ENCODE results near the gene ROBO1. TPM values are rescaled to one million over a fixed set of nuclear protein-coding genes. Genes with fewer than 3 reads are reported as not detected.

Gene ROBO1
- total RNA-seq, 1 donor from 2014 or later: 31.7 TPM

DNA sequence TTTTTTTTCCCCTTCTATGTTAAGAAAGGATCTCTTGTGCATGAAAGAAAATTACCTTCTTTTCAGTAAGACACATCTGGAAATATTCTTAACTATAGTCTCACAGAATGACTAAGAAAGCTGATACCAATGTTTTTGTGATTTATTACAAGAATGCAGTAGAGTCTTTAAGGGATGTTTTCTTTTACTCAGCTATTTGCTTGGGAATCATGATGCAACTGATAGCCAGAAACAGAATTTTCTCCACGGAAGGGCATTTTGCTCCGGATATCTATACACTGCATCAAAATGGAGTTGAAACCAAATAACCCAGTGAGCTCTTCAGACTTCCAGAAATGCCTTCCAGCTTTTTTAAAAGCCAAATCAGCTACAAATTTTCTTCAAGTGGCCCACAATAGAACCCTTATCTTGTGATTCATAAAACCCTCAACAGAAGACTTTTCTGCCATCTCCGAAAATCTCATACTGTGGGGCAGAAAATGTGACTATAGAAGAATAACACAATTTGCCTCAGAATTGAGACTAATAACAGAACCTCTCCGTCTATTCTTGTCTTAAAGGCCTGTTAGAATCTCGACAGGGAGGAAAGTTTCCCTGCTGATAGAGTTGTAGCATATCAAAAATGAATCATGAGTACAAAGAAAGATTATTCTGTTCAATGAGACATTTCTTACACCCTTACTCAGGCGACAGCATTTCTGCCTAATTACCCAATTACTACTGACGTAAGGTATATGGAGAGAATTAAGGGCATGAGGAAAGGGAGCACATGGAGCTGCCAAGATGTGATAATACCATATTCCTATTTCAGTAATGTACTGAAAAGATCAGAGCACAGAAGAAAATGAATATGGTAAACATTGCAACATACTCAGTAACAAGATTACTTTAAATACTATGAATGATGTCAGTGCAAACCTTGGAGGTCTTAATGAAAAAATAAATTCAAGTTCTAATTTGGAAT is 900.1 kb downstream of the ROBO1 start:
- ATAC-seq (no peak), DNase-seq (ENCODE audit: low spot score) (no peak)
- intact Hi-C loops (cut with DNase I): no loop called here

DNA sequence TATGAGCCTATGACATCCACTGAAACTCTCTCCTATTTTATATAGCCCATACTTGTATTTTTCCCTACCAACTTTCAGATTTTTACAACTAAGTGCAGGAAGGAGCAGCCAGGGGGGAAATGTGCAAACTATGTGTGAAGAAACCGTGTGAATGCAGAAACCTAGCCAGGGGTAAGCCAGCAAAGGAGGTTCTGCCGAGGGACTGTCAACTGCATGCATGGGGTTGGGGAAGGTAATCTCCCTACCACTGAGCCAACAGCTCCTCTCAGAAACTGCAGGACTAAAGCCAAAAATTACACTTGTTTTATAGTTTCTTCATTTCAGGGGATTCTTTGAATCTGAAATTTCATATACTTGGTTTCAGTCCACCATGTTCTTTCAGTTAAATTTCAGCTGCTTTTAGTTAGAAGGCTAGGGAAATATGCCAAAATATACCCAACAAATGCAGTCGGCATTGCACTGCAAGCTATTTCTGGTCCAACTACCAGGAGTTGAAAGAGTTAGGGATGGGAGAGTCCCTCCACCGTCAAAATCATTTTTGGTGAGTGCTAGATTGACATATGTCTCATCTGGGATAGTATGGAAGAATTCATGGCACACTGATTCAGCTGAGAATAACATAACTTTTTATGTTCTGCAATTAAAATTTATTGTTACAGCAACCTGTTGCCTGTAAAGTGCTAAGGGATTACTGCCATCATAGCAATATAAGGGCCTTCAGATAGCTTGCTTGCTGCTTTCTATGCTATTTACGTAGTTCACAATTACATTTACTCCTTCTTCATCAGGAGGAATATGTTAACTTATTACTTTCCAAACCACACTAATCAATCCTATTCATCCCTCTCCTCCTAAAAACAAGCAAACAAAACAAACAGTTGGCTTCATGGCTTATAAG is 904.2 kb downstream of the ROBO1 start:
- ATAC-seq (no peak), DNase-seq (ENCODE audit: low spot score) (no peak)
- intact Hi-C loops (cut with DNase I): no loop called here

DNA sequence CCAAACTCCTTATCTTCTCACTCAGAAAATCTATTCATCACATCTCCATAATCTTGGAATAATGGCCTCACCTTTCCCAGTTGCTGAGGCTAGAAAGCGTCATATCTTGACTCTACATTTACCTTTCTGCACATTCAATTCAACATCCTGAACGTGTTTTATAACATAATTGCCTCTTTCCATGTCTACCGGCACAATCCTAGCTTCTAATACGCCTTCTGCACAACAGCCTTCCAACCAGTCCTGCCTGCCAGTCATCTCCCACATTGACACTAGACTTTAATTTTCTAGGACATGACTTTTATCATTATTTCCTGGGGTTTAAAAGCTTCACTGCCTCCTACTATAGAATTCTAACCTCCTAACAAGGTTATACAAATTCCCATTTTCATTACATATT is 906.6 kb downstream of the ROBO1 start:
- intact Hi-C loops (cut with DNase I): no loop called here
- no peak for DNase-seq (ENCODE audit: low spot score)

DNA sequence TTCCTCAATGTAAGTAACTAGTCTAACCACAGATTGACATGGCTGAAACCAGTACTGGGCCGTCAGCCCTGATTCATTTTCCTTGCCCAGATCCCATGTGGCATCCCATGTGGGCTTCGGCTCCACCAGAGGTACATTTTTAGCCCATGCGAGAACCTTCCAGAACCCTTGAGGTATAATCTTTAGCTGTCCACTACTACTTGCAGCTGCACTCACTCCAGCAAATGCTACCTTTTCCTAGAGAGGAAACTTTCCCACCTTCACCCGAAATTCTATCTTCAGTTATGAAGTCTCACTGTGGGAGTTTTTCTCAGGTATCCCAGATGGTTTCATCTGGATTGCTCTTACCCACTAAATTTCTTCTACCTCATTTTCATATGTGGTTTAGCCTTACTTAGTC is 907.2 kb downstream of the ROBO1 start:
- no peak for ATAC-seq
- no peak for DNase-seq (ENCODE audit: low spot score)
- intact Hi-C loops (cut with DNase I): no loop called here

More for the DNA sequence above, 906.6 kb downstream of the ROBO1 start:
- ATAC-seq: no peak

DNA sequence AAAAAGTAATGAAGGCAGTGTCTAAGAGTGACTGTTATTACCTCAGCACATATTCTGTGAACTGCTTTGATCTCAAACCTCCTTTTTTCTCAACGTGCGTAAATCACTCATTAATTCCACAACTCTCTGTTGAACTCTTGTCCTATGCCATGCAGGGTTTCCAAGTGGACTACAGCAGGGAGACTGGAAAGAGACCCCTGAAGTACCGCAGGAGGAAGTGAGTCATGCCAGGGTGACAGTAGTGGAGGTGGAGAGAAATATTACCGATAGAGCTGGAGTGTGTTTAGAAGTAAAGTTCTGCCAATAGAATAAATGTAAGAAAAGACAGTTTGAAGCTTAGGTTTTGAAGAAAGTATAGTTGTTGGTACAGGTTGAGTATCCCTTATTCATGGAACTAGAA is 908.9 kb downstream of the ROBO1 start:
- DNase-seq (ENCODE audit: low spot score) (no peak), ATAC-seq (no peak)
- intact Hi-C loops (cut with DNase I): no loop called here

DNA sequence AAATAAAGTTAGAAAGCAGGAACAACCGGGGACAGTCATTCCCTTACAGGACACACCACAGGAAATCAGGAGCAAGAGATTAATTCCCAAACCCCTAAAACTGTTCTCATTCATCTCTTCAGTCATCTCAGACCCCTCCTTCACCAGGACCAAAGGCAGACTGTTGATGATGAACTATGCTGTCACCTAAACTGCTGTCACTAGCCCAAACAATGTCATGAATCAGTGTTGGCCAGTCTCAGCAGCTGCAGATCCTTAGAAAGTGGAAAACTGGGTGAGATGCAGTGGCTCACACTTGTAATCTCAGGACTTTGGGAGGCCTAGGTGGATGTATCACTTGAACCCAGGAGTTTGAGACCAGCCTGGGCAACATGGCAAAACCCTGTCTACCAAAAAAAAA is 909.6 kb downstream of the ROBO1 start:
- intact Hi-C loops (cut with DNase I): no loop called here
- ATAC-seq (no peak), DNase-seq (ENCODE audit: low spot score) (no peak)

DNA sequence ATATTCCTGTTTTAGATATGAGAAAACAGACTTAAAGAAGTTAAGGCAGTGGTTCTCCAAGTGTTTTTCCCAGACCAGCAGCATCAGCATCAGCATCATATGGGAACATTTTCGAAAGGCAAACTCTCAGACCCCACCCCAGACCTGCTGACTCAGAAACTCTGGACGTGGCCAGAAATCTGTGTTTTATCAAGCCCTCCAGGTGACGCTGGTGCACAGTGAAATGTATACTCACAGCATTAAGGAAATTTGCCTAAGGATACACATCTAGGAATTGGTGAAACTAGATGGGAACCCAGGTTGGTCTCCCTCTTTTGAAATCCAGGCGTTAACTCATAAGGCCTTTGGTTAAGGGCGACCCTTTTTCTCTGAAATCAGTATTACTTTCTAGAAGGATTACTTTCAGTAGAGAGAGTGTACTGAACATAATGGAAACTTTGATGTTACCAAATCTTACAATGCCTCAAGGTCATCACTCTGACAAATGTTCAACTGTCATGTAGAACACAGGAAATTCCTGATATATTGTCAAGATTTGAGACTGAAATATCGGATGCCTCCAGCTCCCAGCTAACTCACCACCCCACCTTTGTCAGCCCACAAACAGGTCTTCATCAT is 910.2 kb downstream of the ROBO1 start:
- DNase-seq (ENCODE audit: low spot score) (no peak), ATAC-seq (no peak)
- intact Hi-C loops (cut with DNase I): no loop called here

GRCh38 chr3:78856164-78856563 is 911.6 kb downstream of the ROBO1 start:
- DNase-seq (ENCODE audit: low spot score): no peak
- intact Hi-C loops (cut with DNase I): no loop called here

GRCh38 chr3:78855190-78855589 is 912.6 kb downstream of the ROBO1 start:
- ATAC-seq (no peak), DNase-seq (ENCODE audit: low spot score) (no peak)
- intact Hi-C loops (cut with DNase I): no loop called here

More at GRCh38 chr3:78856164-78856563, 911.6 kb downstream of the ROBO1 start:
- ATAC-seq: no peak

GRCh38 chr3:78848392-78849288 is 919.2 kb downstream of the ROBO1 start:
- intact Hi-C loops (cut with DNase I): no loop called here
- ATAC-seq: no peak

GRCh38 chr3:78847603-78848002 is 920.2 kb downstream of the ROBO1 start:
- no peak for ATAC-seq
- intact Hi-C loops (cut with DNase I): no loop called here
- DNase-seq (ENCODE audit: low spot score): no peak

More at GRCh38 chr3:78848392-78849288, 919.2 kb downstream of the ROBO1 start:
- no peak for DNase-seq (ENCODE audit: low spot score)

GRCh38 chr3:78847203-78847602 is 920.6 kb downstream of the ROBO1 start:
- ATAC-seq (no peak), DNase-seq (ENCODE audit: low spot score) (no peak)
- intact Hi-C loops (cut with DNase I): no loop called here

DNA sequence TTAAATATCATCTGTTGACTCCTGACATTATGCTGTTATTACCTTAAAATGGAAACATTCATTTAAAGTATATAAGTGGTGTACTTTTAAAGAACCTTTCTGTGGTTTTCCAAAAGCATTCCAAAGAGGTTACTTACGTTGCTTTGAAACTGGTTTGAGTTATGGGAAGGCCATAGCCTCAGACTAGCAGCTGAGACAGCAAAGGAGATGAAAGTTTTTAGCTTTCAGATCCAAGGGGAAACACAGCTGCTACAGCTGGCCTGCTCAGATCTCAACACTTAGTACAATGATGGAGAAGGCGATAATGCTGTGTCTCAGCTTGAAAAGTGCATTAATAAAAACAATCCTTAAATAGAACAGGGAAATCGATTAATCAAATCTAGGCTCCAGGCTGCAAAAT is 921.1 kb downstream of the ROBO1 start:
- ATAC-seq: no peak
- intact Hi-C loops (cut with DNase I): no loop called here
- no peak for DNase-seq (ENCODE audit: low spot score)

DNA sequence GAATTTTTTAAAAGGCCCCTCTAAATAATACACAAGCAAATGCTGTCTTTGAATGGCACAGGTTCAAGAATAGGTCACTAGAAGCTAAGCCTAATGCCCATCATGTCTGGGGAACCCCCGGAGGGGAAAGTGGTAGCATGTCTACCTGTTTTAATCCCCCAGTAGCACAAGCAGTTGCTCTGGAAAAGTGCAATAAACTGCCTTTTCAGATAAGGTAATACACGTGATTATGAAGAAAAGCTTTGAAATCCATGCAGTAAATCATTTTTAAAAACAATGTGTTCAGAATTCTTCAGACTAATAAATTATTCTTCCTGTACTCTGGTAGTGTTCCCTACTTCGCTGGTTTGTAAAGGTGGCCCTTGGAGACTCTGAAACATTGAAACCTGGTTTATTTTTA is 922.2 kb downstream of the ROBO1 start:
- no peak for ATAC-seq
- DNase-seq (ENCODE audit: low spot score): no peak
- intact Hi-C loops (cut with DNase I): no loop called here

DNA sequence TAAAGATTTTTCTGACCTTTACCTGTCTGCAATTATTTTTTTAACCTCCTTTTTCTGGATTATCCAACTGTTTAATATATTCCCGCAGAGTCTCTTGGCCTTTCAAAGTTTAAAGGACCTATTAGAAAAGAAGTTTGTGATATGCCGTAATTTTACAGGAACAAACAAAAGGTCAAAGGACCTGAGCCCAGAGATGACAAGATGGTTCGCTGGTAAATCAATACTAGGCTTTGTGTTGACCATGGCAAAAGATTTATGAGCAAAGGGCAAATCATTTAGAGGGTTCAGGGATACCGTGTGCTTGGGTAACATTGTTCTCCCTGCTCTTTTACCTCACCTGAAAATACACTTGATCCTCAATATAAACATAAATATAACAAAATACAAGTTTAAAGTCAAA is 923.5 kb downstream of the ROBO1 start:
- DNase-seq (ENCODE audit: low spot score) (no peak), ATAC-seq (no peak)
- intact Hi-C loops (cut with DNase I): no loop called here

DNA sequence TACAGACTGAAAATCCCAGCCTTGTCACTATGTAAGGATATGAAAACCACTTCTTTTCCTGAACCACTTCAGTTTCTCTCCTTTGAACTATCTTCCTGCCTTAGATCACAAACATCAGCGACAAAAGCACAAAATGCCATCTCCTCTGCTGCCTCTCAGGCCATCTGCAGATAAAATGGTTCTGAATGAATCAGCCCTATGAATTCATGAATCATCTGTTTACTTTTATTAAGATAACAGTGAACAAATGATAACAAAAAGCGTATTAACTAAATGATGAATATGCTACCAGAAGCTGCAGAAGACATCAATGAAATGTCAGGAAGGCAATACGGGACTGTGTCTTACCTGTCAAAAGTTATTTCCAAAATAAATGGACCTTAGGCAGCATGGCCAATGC is 928.1 kb downstream of the ROBO1 start:
- DNase-seq (ENCODE audit: low spot score) (no peak), ATAC-seq (no peak)
- intact Hi-C loops (cut with DNase I): no loop called here

DNA sequence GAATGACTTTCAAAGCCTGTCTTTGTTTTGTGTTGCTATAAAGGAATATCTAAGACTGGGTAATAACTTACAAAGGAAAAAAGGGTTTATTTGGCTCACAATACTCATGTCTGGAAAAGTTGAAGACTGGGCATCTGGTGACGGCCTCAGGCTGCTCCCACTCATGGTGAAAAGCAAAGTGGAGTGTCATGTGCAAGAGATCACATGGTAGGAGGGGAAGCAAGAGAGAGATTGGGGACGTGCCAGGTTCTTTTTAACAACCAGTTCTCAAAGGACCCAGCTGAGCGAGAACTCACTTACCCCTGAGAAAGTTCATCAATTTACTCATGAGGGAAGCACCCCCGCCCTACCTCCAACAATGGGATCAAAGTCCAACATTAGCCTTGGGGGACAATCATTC is 929.4 kb downstream of the ROBO1 start:
- no peak for ATAC-seq
- no peak for DNase-seq (ENCODE audit: low spot score)
- intact Hi-C loops (cut with DNase I): no loop called here

- ATAC-seq: no peak
- no peak for DNase-seq (ENCODE audit: low spot score)
- intact Hi-C loops (cut with DNase I): no loop called here
Measured at GRCh38 chr3:78834910-78835309, 932.9 kb downstream of the ROBO1 start.

All from sciatic nerve (tissue), 2 donors.